Mesendoderm (in vitro differentiated cells): ENCODE measurements around the gene CARS2.

Experiments
- DNase-seq: peaks from one replicate; pipeline ENCODE4 v3.0.0; 2013
- H2AK5ac ChIP-seq: 2 replicates; pipeline ENCODE4 v1.6.1; 2013; ENCODE audit warnings: low read length, inconsistent platforms
- H2BK120ac ChIP-seq: 2 replicates; pipeline ENCODE4 v1.6.1; 2013; ENCODE audit warnings: low read depth, mild to moderate bottlenecking, low read length, moderate library complexity, mixed read lengths
- H2BK15ac ChIP-seq: replicated peaks from 2 replicates; pipeline ENCODE4 v1.6.1; 2013; ENCODE audit warnings: low read depth, mild to moderate bottlenecking, moderate library complexity
- H2BK5ac ChIP-seq: 2 replicates; pipeline ENCODE4 v1.6.1; 2013; ENCODE audit warnings: low read length, inconsistent platforms
- H3K18ac ChIP-seq: 2 replicates; pipeline ENCODE4 v1.6.1; 2013; ENCODE audit warnings: mild to moderate bottlenecking, low read length, mixed read lengths
- H3K23ac ChIP-seq: one replicate; pipeline ENCODE4 v1.6.1; 2013; ENCODE audit warnings: low read length
- H3K27ac ChIP-seq: 2 replicates; pipeline ENCODE4 v1.5.1; 2013; ENCODE audit warnings: low read depth, mild to moderate bottlenecking, inconsistent platforms, low read length, moderate library complexity
- H3K27me3 ChIP-seq: 2 replicates; pipeline ENCODE4 v1.6.1; 2013; ENCODE audit warnings: low read length, control low read depth, mild to moderate bottlenecking, inconsistent platforms; ENCODE audit not compliant: insufficient read depth, poor library complexity
- H3K36me3 ChIP-seq: 2 replicates; pipeline ENCODE4 v1.6.1; 2013; ENCODE audit warnings: low read length, inconsistent platforms; ENCODE audit not compliant: control insufficient read depth, insufficient read depth
- H3K4ac ChIP-seq: one replicate; pipeline ENCODE4 v1.6.1; 2013; ENCODE audit warnings: low read depth, mild to moderate bottlenecking, low read length, moderate library complexity
- H3K4me1 ChIP-seq: 2 replicates; pipeline ENCODE4 v1.6.1; 2013; ENCODE audit warnings: low read depth, low read length, inconsistent platforms; ENCODE audit not compliant: control insufficient read depth
- H3K4me2 ChIP-seq: 2 replicates; pipeline ENCODE4 v1.6.1; 2013; ENCODE audit warnings: low read length
- H3K4me3 ChIP-seq: 2 replicates; pipeline ENCODE4 v1.5.1; 2013; ENCODE audit warnings: mild to moderate bottlenecking, low read length
- H3K56ac ChIP-seq: one replicate; pipeline ENCODE4 v1.6.1; 2013; ENCODE audit warnings: low read length
- H3K79me1 ChIP-seq: 2 replicates; pipeline ENCODE4 v1.6.1; 2013; ENCODE audit warnings: low read length, inconsistent platforms
- H3K79me2 ChIP-seq: 2 replicates; pipeline ENCODE4 v1.6.1; 2013; ENCODE audit warnings: mild to moderate bottlenecking, low read length; ENCODE audit not compliant: control insufficient read depth, insufficient read depth
- H3K9ac ChIP-seq: 2 replicates; pipeline ENCODE4 v1.6.1; 2013; ENCODE audit warnings: low read length, inconsistent platforms
- H4K5ac ChIP-seq: one replicate; pipeline ENCODE4 v1.6.1; 2013; ENCODE audit warnings: low read length
- H4K8ac ChIP-seq: one replicate; pipeline ENCODE4 v1.6.1; 2013; ENCODE audit warnings: low read depth, mild to moderate bottlenecking, control low read depth, low read length, moderate library complexity
- WGBS: extraction: QIAGEN DNeasy Blood & Tissue Kit; methylation state at CpG from one replicate; pipeline ENCODE4 v1.1.7; 2013; ENCODE audit warnings: low lambda C conversion rate, missing lambda C conversion rate; ENCODE audit not compliant: insufficient coverage; ENCODE audit errors: extremely low coverage; 5-methylcytosine and 5-hydroxymethylcytosine counted together

Gene CARS2

GRCh38 chr13:110664673-110665072 is 41.2 kb downstream of the CARS2 start:
- Histone ChIP-seq H3K23ac (no peak overlapping the region), H3K79me2 (no peaks in the 10 kb centered on the region), H3K4me1 (no peaks in the 10 kb centered on the region), H2AK5ac (no peak overlapping the region), H3K27me3 (no peaks in the 10 kb centered on the region), H2BK5ac (no peak overlapping the region), H2BK120ac (no peak overlapping the region), H3K9ac (no peak overlapping the region), H3K56ac (no peak overlapping the region), H4K8ac (no peak overlapping the region), H2BK15ac (no peak overlapping the region), H3K18ac (no peak overlapping the region), H3K4me2 (no peak overlapping the region), H4K5ac (no peak overlapping the region), H3K27ac (no peak overlapping the region), H3K4ac (no peak overlapping the region), H3K79me1 (no peaks in the 10 kb centered on the region), H3K36me3 (peaks cover 7% of the 10 kb centered on the region), H3K4me3 (no peak overlapping the region)
- no CpG with 5 or more reads among the region's 11 CpGs for WGBS
- DNase-seq = no peak

- no peak overlapping the region for H3K18ac ChIP-seq
- H3K4me1 ChIP-seq = no peaks in the 10 kb centered on the region
- no peak overlapping the region for H3K4me2 ChIP-seq
- no peak overlapping the region for H2BK15ac ChIP-seq
- H3K79me1 ChIP-seq = no peaks in the 10 kb centered on the region
- no peaks in the 10 kb centered on the region for H3K79me2 ChIP-seq
- H2BK5ac ChIP-seq = no peak overlapping the region
- no peak for DNase-seq
- no peak overlapping the region for H4K5ac ChIP-seq
- no peak overlapping the region for H3K4me3 ChIP-seq
- H2BK120ac ChIP-seq = no peak overlapping the region
- WGBS = no CpG with 5 or more reads among the region's 7 CpGs
- no peaks in the 10 kb centered on the region for H3K27me3 ChIP-seq
- H3K36me3 ChIP-seq = peaks cover 7% of the 10 kb centered on the region
- no peak overlapping the region for H4K8ac ChIP-seq
- H3K9ac ChIP-seq = no peak overlapping the region
- H3K56ac ChIP-seq = no peak overlapping the region
- no peak overlapping the region for H3K23ac ChIP-seq
- H3K4ac ChIP-seq = no peak overlapping the region
- no peak overlapping the region for H2AK5ac ChIP-seq
- H3K27ac ChIP-seq = no peak overlapping the region
These were observed 41.9 kb downstream of the CARS2 start for GRCh38 chr13:110664041-110664440.

GRCh38 chr13:110663491-110663890 is 42.4 kb downstream of the CARS2 start:
- no peak overlapping the region for H2BK120ac ChIP-seq
- no peak overlapping the region for H3K56ac ChIP-seq
- H3K4ac ChIP-seq = no peak overlapping the region
- H3K27ac ChIP-seq = no peak overlapping the region
- WGBS = no CpG with 5 or more reads among the region's 7 CpGs
- DNase-seq = no peak
- no peaks in the 10 kb centered on the region for H3K79me2 ChIP-seq
- H3K23ac ChIP-seq = no peak overlapping the region
- no peak overlapping the region for H4K5ac ChIP-seq
- no peak overlapping the region for H2AK5ac ChIP-seq
- no peak overlapping the region for H3K4me3 ChIP-seq
- no peaks in the 10 kb centered on the region for H3K4me1 ChIP-seq
- no peak overlapping the region for H3K4me2 ChIP-seq
- H4K8ac ChIP-seq = no peak overlapping the region
- H2BK15ac ChIP-seq = no peak overlapping the region
- no peaks in the 10 kb centered on the region for H3K79me1 ChIP-seq
- H3K9ac ChIP-seq = no peak overlapping the region
- peaks cover 7% of the 10 kb centered on the region for H3K36me3 ChIP-seq
- H3K18ac ChIP-seq = no peak overlapping the region
- no peak overlapping the region for H2BK5ac ChIP-seq
- H3K27me3 ChIP-seq = no peaks in the 10 kb centered on the region

GRCh38 chr13:110662777-110663443 is 43.0 kb downstream of the CARS2 start:
- Histone ChIP-seq H4K5ac (no peak overlapping the region), H3K27me3 (no peaks in the 10 kb centered on the region), H3K4me3 (no peak overlapping the region), H3K4ac (no peak overlapping the region), H3K36me3 (peaks cover 7% of the 10 kb centered on the region), H3K18ac (no peak overlapping the region), H3K56ac (no peak overlapping the region), H3K4me2 (no peak overlapping the region), H3K4me1 (no peaks in the 10 kb centered on the region), H3K9ac (no peak overlapping the region), H3K23ac (no peak overlapping the region), H2BK15ac (no peak overlapping the region), H2BK120ac (no peak overlapping the region), H3K27ac (no peak overlapping the region), H3K79me2 (no peaks in the 10 kb centered on the region), H4K8ac (no peak overlapping the region), H2AK5ac (no peak overlapping the region), H3K79me1 (no peaks in the 10 kb centered on the region), H2BK5ac (no peak overlapping the region)
- no CpG with 5 or more reads among the region's 16 CpGs for WGBS
- no peak for DNase-seq

- Histone ChIP-seq H3K79me2 (no peaks in the 10 kb centered on the region), H3K4me2 (no peak overlapping the region), H3K27me3 (no peaks in the 10 kb centered on the region), H3K4me3 (no peak overlapping the region), H3K4ac (no peak overlapping the region), H3K9ac (no peak overlapping the region), H3K4me1 (no peaks in the 10 kb centered on the region), H4K5ac (no peak overlapping the region), H4K8ac (no peak overlapping the region), H3K18ac (no peak overlapping the region), H3K79me1 (no peaks in the 10 kb centered on the region), H2BK5ac (no peak overlapping the region), H2BK120ac (no peak overlapping the region), H3K23ac (no peak overlapping the region), H2AK5ac (no peak overlapping the region), H3K56ac (no peak overlapping the region), H3K36me3 (peaks cover 5% of the 10 kb centered on the region), H2BK15ac (no peak overlapping the region), H3K27ac (no peak overlapping the region)
- WGBS = no CpG with 5 or more reads among the region's 25 CpGs
- DNase-seq = no peak
These were observed 43.8 kb downstream of the CARS2 start for GRCh38 chr13:110662091-110662490.

- H3K4me2 ChIP-seq = no peak overlapping the region
- H2BK5ac ChIP-seq = no peak overlapping the region
- no peaks in the 10 kb centered on the region for H3K4me1 ChIP-seq
- no peak overlapping the region for H3K4me3 ChIP-seq
- WGBS = no CpG with 5 or more reads among the region's 3 CpGs
- H3K79me2 ChIP-seq = no peaks in the 10 kb centered on the region
- no peak overlapping the region for H2BK15ac ChIP-seq
- no peak overlapping the region for H3K56ac ChIP-seq
- peaks cover 4% of the 10 kb centered on the region for H3K36me3 ChIP-seq
- H2AK5ac ChIP-seq = no peak overlapping the region
- H3K27ac ChIP-seq = no peak overlapping the region
- no peak overlapping the region for H3K9ac ChIP-seq
- no peak overlapping the region for H4K8ac ChIP-seq
- H4K5ac ChIP-seq = no peak overlapping the region
- H3K23ac ChIP-seq = no peak overlapping the region
- H3K27me3 ChIP-seq = no peaks in the 10 kb centered on the region
- H2BK120ac ChIP-seq = no peak overlapping the region
- no peaks in the 10 kb centered on the region for H3K79me1 ChIP-seq
- no peak overlapping the region for H3K18ac ChIP-seq
- H3K4ac ChIP-seq = no peak overlapping the region
- no peak for DNase-seq
These were observed 44.7 kb downstream of the CARS2 start for GRCh38 chr13:110661256-110661655.
